Cerebellar cortex (tissue), 1 donor: ENCODE results near the gene CNPY1.

Experiments
- DNase-seq: peaks from one replicate; pipeline ENCODE4 v3.0.0-alpha.2; 2015; ENCODE audit warnings: low spot score

The CNPY1 gene

GRCh38 chr7:155511702-155511996 lies 34.7 kb downstream of the CNPY1 start:
- no peak for DNase-seq

GRCh38 chr7:155510975-155511701 lies 35.2 kb downstream of the CNPY1 start:
- peak; percentile 58 for DNase-seq

GRCh38 chr7:155509725-155510551 lies 36.4 kb downstream of the CNPY1 start:
- DNase-seq: peak; percentile 71

- peak; percentile 80 for DNase-seq
Observed at GRCh38 chr7:155509359-155509724, 37.0 kb downstream of the CNPY1 start.

GRCh38 chr7:155508376-155509358 lies 37.7 kb downstream of the CNPY1 start:
- DNase-seq: peak; percentile 57

- peak; percentile 46 for DNase-seq
Observed at GRCh38 chr7:155507576-155507975, 38.8 kb downstream of the CNPY1 start.

GRCh38 chr7:155506854-155507337 lies 39.5 kb downstream of the CNPY1 start:
- peak; percentile 87 for DNase-seq

GRCh38 chr7:155505422-155505793 lies 41.0 kb downstream of the CNPY1 start:
- peak; percentile 63 for DNase-seq

- peak; percentile 46 for DNase-seq
Observed at GRCh38 chr7:155497149-155497901, 49.0 kb downstream of the CNPY1 start.

- no peak for DNase-seq
Observed at GRCh38 chr7:155496267-155497005, 49.9 kb downstream of the CNPY1 start.

GRCh38 chr7:155495440-155496248 lies 50.7 kb downstream of the CNPY1 start:
- no peak for DNase-seq

- DNase-seq: no peak
Observed at GRCh38 chr7:155494551-155494950, 51.8 kb downstream of the CNPY1 start.

GRCh38 chr7:155493744-155494538 lies 52.4 kb downstream of the CNPY1 start:
- DNase-seq: no peak

- no peak for DNase-seq
Observed at GRCh38 chr7:155491812-155492211, 54.5 kb downstream of the CNPY1 start.

- DNase-seq: peak; percentile 78
Observed at GRCh38 chr7:155490697-155491628, 55.4 kb downstream of the CNPY1 start.

GRCh38 chr7:155489862-155490696 lies 56.3 kb downstream of the CNPY1 start:
- DNase-seq: peak; percentile 62
